Thyroid gland (tissue), 4 donors: ENCODE results near the gene PTPRN2.

ENCODE experiments used
- POLR2A ChIP-seq, 2 donors: fragments of 450-650 bp; IDR thresholded peaks; one replicate each; pipeline ENCODE4 v1.6.1; 2017; ENCODE audit warnings: antibody characterized with exemption in 2 of 2, mild to moderate bottlenecking in 2 of 2, moderate library complexity in 1 of 2
- TF ChIP-seq, protein P1 (sequence below), 6 experiments: fragments of 200-600 bp in 3 of 6; fragments of 450-650 bp in 3 of 6; sonication (generic) in 3 of 6; IDR thresholded peaks; one replicate each; pipeline ENCODE4 v1.5.1; 2016 to 2019; ENCODE audit warnings: antibody characterized with exemption in 6 of 6, mild to moderate bottlenecking in 2 of 6, inconsistent platforms in 1 of 6, moderate library complexity in 1 of 6

DNA sequence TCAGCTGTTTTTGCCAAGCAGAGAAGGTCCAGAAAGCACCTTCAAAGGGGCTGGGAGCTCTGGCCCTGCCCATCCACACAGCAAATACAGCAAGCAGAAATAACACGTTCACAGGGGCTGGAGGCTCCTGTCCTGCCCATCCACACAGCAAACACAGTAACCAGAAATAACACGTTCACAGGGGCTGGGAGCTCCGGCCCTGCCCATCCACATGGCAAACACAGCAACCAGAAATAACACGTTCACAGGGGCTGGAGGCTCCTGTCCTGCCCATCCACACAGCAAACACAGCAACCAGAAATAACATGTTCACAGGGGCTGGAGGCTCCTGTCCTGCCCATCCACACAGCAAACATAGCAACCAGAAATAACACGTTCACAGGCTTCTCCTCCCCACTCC lies 558.1 kb downstream of the PTPRN2 start:
- TF ChIP-seq, protein P1, sequence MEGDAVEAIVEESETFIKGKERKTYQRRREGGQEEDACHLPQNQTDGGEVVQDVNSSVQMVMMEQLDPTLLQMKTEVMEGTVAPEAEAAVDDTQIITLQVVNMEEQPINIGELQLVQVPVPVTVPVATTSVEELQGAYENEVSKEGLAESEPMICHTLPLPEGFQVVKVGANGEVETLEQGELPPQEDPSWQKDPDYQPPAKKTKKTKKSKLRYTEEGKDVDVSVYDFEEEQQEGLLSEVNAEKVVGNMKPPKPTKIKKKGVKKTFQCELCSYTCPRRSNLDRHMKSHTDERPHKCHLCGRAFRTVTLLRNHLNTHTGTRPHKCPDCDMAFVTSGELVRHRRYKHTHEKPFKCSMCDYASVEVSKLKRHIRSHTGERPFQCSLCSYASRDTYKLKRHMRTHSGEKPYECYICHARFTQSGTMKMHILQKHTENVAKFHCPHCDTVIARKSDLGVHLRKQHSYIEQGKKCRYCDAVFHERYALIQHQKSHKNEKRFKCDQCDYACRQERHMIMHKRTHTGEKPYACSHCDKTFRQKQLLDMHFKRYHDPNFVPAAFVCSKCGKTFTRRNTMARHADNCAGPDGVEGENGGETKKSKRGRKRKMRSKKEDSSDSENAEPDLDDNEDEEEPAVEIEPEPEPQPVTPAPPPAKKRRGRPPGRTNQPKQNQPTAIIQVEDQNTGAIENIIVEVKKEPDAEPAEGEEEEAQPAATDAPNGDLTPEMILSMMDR (IDR thresholded peaks at IDR 0.05): no peak
- TF ChIP-seq POLR2A (IDR thresholded peaks at IDR 0.05): no peak
